BJ (cell line): ENCODE measurements around the gene CHRNB1. TPM values are rescaled to one million over a fixed set of nuclear protein-coding genes. Genes with fewer than 3 reads are reported as not detected.

Experiments used
- CTCF ChIA-PET: fragments of 350-600 bp; formaldehyde crosslinking; extraction: SDS; loops from one replicate; lab custom pipeline; 2021; ENCODE audit warnings: antibody characterized with exemption, inconsistent platforms; lab: Yijun Ruan, JAX
- POLR2A ChIA-PET: fragments of 300-600 bp; sonication (Branson Sonifier 250); formaldehyde crosslinking; extraction: SDS; loops from one replicate; lab custom pipeline; 2021; ENCODE audit warnings: antibody characterized with exemption; lab: Charles Lee
- DNase-seq: peaks from one replicate; pipeline ENCODE4 v3.0.0-alpha.2; 2011; ENCODE audit warnings: low read depth
- H3K27me3 ChIP-seq: 2 replicates; pipeline ENCODE4 v1.6.0; 2011; ENCODE audit warnings: low read length; ENCODE audit not compliant: control insufficient read depth, insufficient read depth
- H3K36me3 ChIP-seq: 2 replicates; pipeline ENCODE4 v1.5.1; 2011; ENCODE audit warnings: low read length; ENCODE audit not compliant: control insufficient read depth, insufficient read depth
- H3K4me3 ChIP-seq: 2 replicates; pipeline ENCODE4 v1.5.1; 2011; ENCODE audit warnings: low read depth, mild to moderate bottlenecking, control low read depth, low read length
- CTCF ChIP-seq: IDR thresholded peaks from 2 replicates; pipeline ENCODE4 v1.5.1; 2011; ENCODE audit warnings: low read depth, mild to moderate bottlenecking, control low read depth, inconsistent platforms, low read length, moderate library complexity; ENCODE audit not compliant: insufficient read depth
- polyA plus RNA-seq: library from polyadenylated mRNA; depleted of rRNA; stranded (reverse); fragments of >200 nt; gene quantifications from 2 replicates; pipeline ENCODE4 v1.2.3, GENCODE V29; 2011

Gene CHRNB1
- polyA plus RNA-seq, 1 experiment, result 6.8 TPM

- POLR2A ChIA-PET, result no interaction called here
- no peak overlapping the region for H3K4me3 ChIP-seq
- no peak for TF ChIP-seq CTCF
- CTCF ChIA-PET, result interaction anchor here (0.6 to 1.4 kb wide), 2 partner anchors 34 to 128 kb away, joined by 3 to 5 read pairs; no protein-coding TSS in a partner anchor
- H3K36me3 ChIP-seq, result no peaks in the 10 kb centered on the region
- no peaks in the 10 kb centered on the region for H3K27me3 ChIP-seq
- no peak for DNase-seq
Observed at GRCh38 chr17:7432296-7432695, 12.6 kb upstream of the CHRNB1 start.

- H3K27me3 ChIP-seq, result peaks cover 19% of the 10 kb centered on the region
- POLR2A ChIA-PET, result interaction anchor here (0.6 kb wide), 1 partner anchor 51 kb away, joined by 3 read pairs; no protein-coding TSS in a partner anchor
- DNase-seq, result no peak
- peak; percentile 27 for TF ChIP-seq CTCF
- peak overlapping the region; percentile 44 for H3K4me3 ChIP-seq
- H3K36me3 ChIP-seq, result no peaks in the 10 kb centered on the region
- CTCF ChIA-PET, result interaction anchor here (0.8 to 5.4 kb wide), 19 partner anchors 8 to 185 kb away, joined by 3 to 45 read pairs (median 7); partner anchors contain the start of genes CTDNEP1, POLR2A, SENP3 and TMEM256
Observed at GRCh38 chr17:7435676-7436555, 8.9 kb upstream of the CHRNB1 start.

GRCh38 chr17:7436556-7437368, 8.1 kb upstream of the CHRNB1 start:
- H3K4me3 ChIP-seq, result peak overlapping the region; percentile 23
- ChIA-PET CTCF (interaction anchor here (0.6 to 5.4 kb wide), 31 partner anchors 9 to 190 kb away, joined by 3 to 45 read pairs (median 6); partner anchors contain the start of genes CTDNEP1, NLGN2, POLR2A and SAT2), POLR2A (interaction anchor here (0.6 kb wide), 1 partner anchor 16 kb away, joined by 3 read pairs; no protein-coding TSS in a partner anchor)
- peak; percentile 48 for TF ChIP-seq CTCF
- peaks cover 23% of the 10 kb centered on the region for H3K27me3 ChIP-seq
- no peak for DNase-seq
- H3K36me3 ChIP-seq, result no peaks in the 10 kb centered on the region

GRCh38 chr17:7437369-7437863, 7.4 kb upstream of the CHRNB1 start:
- CTCF ChIA-PET, result interaction anchor here (0.6 to 5.4 kb wide), 21 partner anchors 10 to 190 kb away, joined by 3 to 45 read pairs (median 7); partner anchors contain the start of genes NLGN2, POLR2A, SAT2 and SENP3
- DNase-seq, result no peak

More at GRCh38 chr17:7437369-7437863, 7.4 kb upstream of the CHRNB1 start:
- H3K27me3 ChIP-seq, result peaks cover 23% of the 10 kb centered on the region
- no peak for TF ChIP-seq CTCF
- POLR2A ChIA-PET, result interaction anchor here (0.6 kb wide), 1 partner anchor 16 kb away, joined by 3 read pairs; no protein-coding TSS in a partner anchor
- H3K36me3 ChIP-seq, result no peaks in the 10 kb centered on the region
- 0 out of 2 replicates have a peak overlapping the region, but pooled peaks have one; percentile 1 for H3K4me3 ChIP-seq
